SJCRH30 (cell line): ENCODE results near the gene NPBWR2. TPM values are rescaled to one million over a fixed set of nuclear protein-coding genes. Genes with fewer than 3 reads are reported as not detected.
"Not testable (repeated sequence)": the region's sequence is repeated elsewhere in the genome, so short reads cannot be mapped to it uniquely, and the experiment has no call there.

Source experiments
- DNase-seq, 2 experiments: peaks; one replicate each; pipeline ENCODE4 v3.0.0-alpha.2; 2015 to 2020
- H3K27ac ChIP-seq: fragments of 250-450 bp; sonication (Bioruptor Pico); 2 replicates; pipeline ENCODE4 v1.5.1; 2020; ENCODE audit warnings: mild to moderate bottlenecking, moderate library complexity
- H3K27me3 ChIP-seq: fragments of 250-450 bp; sonication (Bioruptor Pico); 2 replicates; pipeline ENCODE4 v1.5.1; 2020; ENCODE audit warnings: mild to moderate bottlenecking, moderate library complexity
- H3K36me3 ChIP-seq: fragments of 250-450 bp; sonication (Bioruptor Pico); 2 replicates; pipeline ENCODE4 v1.5.1; 2020; ENCODE audit warnings: mild to moderate bottlenecking, moderate library complexity
- H3K4me1 ChIP-seq: fragments of 250-450 bp; sonication (Bioruptor Pico); 2 replicates; pipeline ENCODE4 v1.5.1; 2020; ENCODE audit warnings: mild to moderate bottlenecking, moderate library complexity
- H3K4me3 ChIP-seq: fragments of 250-450 bp; sonication (Bioruptor Pico); 2 replicates; pipeline ENCODE4 v1.5.1; 2020; ENCODE audit warnings: mild to moderate bottlenecking, moderate library complexity
- H3K9me3 ChIP-seq: fragments of 250-450 bp; sonication (Bioruptor Pico); replicated peaks from 2 replicates; pipeline ENCODE4 v1.5.1; 2020; ENCODE audit warnings: mild to moderate bottlenecking, moderate library complexity
- total RNA-seq: library from RNA; depleted of rRNA; stranded (reverse); fragments of >200 nt; shearing (Covaris generic); gene quantifications from 2 replicates; pipeline ENCODE4 v1.2.3, GENCODE V29; 2014

Gene NPBWR2
- total RNA-seq, 1 experiment from 2014 or later, result not detected

DNA sequence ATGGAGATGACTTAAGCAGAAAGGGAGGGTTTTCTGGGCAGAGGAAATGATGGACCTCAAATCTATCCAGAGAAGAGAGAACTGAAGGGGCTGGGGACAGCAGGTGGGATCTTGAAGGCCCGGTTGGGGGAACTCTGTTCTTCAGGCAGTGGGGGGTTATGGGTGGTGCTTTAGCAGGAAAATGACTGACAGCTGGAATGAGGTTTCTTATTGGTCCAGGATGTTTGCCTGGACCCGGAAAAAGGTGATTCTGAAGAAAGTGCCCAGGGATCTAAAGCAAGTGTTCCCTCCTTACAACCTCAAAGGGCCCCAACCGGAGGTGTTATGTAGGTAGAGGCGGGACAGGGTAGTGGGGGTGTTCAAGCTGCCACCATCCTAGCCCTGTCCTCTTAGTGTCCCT lies 11.9 kb downstream of the NPBWR2 start:
- Histone ChIP-seq H3K9me3 (no peaks in the 10 kb centered on the region), H3K27me3 (peaks cover 21% of the 10 kb centered on the region), H3K36me3 (no peaks in the 10 kb centered on the region), H3K4me1 (no peaks in the 10 kb centered on the region), H3K27ac (no peak overlapping the region), H3K4me3 (no peak overlapping the region)
- no peak for DNase-seq

DNA sequence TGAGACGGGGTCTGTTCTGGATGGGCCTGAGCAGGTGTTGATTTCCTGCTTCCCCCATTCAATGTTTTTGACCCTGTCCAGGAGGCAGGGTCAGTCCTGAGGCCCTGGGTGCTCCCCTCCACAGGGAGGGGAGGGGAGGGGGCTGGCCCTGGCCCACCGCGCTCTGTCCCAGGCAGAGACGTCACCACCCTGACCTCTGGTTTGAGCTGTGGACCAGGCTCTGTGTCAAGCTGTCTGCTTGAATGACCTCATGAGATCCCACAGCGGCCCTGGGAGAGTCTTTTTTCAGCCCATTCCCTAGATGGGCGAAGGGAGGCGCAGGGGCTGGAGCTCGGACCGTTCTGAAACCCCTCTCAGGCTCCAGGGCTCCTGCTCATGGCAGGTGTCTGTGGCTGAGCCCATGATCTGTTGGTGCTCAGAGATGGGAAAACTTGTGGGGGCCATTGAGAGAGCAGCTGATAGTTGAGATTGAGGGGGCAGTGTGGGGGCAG lies 14.3 kb downstream of the NPBWR2 start:
- H3K27me3 ChIP-seq, result peaks cover 17% of the 10 kb centered on the region
- H3K27ac ChIP-seq, result no peak overlapping the region
- DNase-seq, result peak in 1 of 2 experiments; percentile 39
- no peak overlapping the region for H3K4me3 ChIP-seq
- H3K4me1 ChIP-seq, result no peaks in the 10 kb centered on the region
- H3K9me3 ChIP-seq, result no peaks in the 10 kb centered on the region
- H3K36me3 ChIP-seq, result no peaks in the 10 kb centered on the region

DNA sequence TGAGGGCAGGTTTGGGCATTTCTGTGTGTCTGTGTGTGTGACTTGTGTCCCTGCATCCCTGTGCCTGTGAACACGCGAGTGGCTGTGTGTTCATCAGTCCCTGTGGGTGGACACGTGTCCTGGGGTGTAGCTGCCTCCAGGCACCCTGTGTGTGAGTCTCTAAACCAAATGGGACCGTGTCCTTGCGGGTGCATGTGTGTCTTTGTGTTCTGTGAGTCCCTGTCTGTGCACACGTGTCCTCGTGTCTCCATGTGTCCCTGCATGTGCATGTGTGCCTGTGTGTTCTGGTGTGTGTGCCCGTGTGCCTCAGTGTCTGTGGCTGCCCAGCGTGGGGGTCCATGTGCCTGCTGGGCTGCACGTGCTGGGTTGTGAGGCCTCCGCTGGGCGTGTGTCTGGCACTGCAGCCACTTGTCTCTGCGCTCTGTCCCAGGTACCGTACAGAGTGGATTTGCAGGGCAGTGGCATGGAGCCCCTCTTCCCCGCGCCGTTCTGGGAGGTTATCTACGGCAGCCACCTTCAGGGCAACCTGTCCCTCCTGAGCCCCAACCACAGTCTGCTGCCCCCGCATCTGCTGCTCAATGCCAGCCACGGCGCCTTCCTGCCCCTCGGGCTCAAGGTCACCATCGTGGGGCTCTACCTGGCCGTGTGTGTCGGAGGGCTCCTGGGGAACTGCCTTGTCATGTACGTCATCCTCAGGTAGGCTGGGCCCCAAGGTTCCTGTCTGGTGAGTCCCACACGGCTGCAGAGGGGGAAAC lies 14.9 kb downstream of the NPBWR2 start:
- no peak overlapping the region for H3K27ac ChIP-seq
- peaks cover 17% of the 10 kb centered on the region for H3K27me3 ChIP-seq
- H3K36me3 ChIP-seq, result no peaks in the 10 kb centered on the region
- no peak for DNase-seq
- no peaks in the 10 kb centered on the region for H3K4me1 ChIP-seq
- no peak overlapping the region for H3K4me3 ChIP-seq
- H3K9me3 ChIP-seq, result no peaks in the 10 kb centered on the region

DNA sequence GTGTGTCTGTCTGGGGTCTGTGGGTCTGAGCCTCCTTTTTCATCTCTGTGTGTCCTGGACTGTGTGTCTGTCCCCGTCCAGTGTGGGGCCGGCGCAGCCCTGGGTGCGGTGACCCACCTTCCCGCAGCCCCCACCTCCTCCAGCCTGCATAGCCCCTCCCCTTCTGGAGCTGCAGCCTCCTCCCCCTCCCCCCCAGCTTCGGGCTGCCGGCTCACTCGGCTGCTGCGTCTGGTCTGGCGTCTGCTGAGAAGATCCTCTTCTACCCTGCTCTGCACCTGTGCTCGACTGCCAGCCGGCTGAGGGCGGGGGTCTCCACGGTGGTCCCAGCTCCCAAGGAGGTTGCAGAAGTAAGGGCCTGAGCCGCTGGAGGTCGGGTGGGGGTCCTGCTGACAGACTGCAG lies 15.6 kb downstream of the NPBWR2 start:
- peaks cover 17% of the 10 kb centered on the region for H3K27me3 ChIP-seq
- no peak overlapping the region for H3K27ac ChIP-seq
- no peak overlapping the region for H3K4me3 ChIP-seq
- no peaks in the 10 kb centered on the region for H3K36me3 ChIP-seq
- no peak for DNase-seq
- no peaks in the 10 kb centered on the region for H3K4me1 ChIP-seq
- no peaks in the 10 kb centered on the region for H3K9me3 ChIP-seq

DNA sequence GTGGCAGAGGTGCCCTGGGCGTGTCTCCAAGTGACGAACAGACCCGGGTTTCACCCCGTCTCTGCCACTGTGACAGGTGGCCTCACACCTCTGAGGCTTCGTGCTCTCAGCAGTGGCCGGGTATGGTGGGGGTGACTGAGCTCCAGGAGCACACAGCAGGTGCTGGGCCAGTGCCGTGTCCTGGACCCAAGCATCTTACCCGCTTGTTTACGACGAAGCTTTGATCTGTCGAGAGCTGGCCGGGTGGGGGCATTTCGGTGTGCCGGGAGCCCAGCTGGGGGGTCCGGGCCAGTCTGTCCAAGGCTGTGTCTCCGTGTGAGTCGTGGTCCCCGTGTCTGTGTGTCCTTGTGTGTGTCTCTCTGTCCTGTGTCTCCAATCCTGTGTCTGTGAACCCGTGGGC lies 16.0 kb downstream of the NPBWR2 start:
- Histone ChIP-seq H3K9me3 (0 out of 2 replicates have a peak, but pooled peaks cover 2% of the 10 kb centered on the region), H3K27me3 (peaks cover 19% of the 10 kb centered on the region), H3K4me3 (no peak overlapping the region), H3K36me3 (no peaks in the 10 kb centered on the region), H3K27ac (no peak overlapping the region), H3K4me1 (no peaks in the 10 kb centered on the region)
- no peak for DNase-seq

DNA sequence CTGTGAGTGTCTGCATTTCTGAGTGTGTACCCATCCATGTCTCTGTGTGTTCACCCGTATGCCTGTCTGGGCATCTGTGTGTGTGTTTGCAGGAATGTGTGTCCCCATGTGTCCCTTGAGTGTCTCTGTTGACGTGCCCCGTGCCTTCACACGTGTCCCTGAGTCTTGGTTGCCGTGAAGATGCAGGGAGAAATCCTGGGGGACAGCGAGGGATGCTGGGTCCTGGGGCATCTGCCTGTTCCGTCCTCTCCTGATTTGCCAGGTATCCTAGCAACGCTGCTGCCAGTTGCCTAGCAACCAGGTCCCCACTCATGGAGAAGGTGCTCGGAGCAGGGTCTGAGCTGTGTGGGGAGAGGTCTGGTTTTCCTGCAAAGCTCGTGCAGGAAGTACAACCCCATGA lies 17.2 kb downstream of the NPBWR2 start:
- Histone ChIP-seq H3K9me3 (0 out of 2 replicates have a peak, but pooled peaks cover 4% of the 10 kb centered on the region), H3K36me3 (no peaks in the 10 kb centered on the region), H3K27ac (no peak overlapping the region), H3K4me1 (no peaks in the 10 kb centered on the region), H3K27me3 (peaks cover 29% of the 10 kb centered on the region), H3K4me3 (no peak overlapping the region)
- DNase-seq, result no peak

DNA sequence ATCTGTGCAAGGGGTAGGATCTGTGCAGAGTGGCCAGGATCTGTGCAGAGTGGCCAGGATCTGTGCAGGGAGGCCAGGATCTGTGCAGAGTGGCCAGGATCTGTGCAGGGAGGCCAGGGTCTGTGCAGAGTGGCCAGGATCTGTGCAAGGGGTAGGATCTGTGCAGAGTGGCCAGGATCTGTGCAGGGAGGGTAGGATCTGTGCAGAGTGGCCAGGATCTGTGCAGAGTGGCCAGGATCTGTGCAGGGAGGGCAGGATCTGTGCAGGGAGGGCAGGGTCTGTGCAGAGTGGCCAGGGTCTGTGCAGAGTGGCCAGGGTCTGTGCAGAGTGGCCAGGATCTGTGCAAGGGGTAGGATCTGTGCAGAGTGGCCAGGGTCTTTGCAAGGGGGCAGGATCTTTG lies 18.8 kb downstream of the NPBWR2 start:
- not testable (repeated sequence) for H3K27ac ChIP-seq, H3K9me3 ChIP-seq, H3K4me1 ChIP-seq, H3K4me3 ChIP-seq, DNase-seq, H3K36me3 ChIP-seq
- H3K27me3 ChIP-seq, result peaks cover 39% of the 10 kb centered on the region

DNA sequence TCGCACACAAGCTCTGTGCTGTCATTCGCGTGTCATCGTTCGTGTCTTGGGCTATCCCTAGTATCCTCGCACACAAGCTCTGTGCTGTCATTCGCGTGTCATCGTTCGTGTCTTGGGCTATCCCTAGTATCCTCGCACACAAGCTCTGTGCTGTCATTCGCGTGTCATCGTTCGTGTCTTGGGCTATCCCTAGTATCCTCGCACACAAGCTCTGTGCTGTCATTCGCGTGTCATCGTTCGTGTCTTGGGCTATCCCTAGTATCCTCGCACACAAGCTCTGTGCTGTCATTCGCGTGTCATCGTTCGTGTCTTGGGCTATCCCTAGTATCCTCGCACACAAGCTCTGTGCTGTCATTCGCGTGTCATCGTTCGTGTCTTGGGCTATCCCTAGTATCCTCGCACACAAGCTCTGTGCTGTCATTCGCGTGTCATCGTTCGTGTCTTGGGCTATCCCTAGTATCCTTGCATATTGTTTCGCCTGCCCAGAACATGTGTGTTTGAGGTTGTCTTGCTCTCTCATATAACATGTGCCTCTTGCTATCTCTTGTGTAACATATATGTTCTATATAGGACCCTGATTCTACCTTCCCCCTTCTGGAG lies 20.0 kb downstream of the NPBWR2 start:
- not testable (repeated sequence) for H3K9me3 ChIP-seq, H3K4me3 ChIP-seq, DNase-seq, H3K4me1 ChIP-seq, H3K36me3 ChIP-seq, H3K27ac ChIP-seq
- peaks cover 38% of the 10 kb centered on the region for H3K27me3 ChIP-seq

DNA sequence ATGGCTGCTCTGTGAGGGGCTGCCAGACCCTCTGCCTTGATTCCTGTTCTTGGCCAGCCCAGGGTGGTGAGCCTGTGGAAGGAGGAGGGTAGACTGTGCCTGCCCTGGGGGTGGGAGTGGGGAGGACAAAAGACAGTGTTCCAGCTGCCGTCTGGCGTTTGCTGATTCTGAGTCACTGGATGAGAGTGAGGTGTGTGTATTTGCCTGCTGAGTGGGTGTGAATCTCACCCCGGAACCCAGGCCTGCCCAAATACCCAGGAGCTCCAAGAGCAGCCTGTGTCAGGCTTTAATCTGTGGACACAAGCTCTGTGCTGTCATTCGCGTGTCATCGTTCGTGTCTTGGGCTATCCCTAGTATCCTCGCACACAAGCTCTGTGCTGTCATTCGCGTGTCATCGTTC lies 20.6 kb downstream of the NPBWR2 start:
- H3K27me3 ChIP-seq, result peaks cover 33% of the 10 kb centered on the region
- 0 out of 2 replicates have a peak, but pooled peaks cover 4% of the 10 kb centered on the region for H3K9me3 ChIP-seq
- H3K4me1 ChIP-seq, result peaks cover 7% of the 10 kb centered on the region; the same call in 1 of the 2 replicates
- no peak for DNase-seq
- no peak overlapping the region for H3K4me3 ChIP-seq
- no peak overlapping the region for H3K27ac ChIP-seq
- H3K36me3 ChIP-seq, result no peaks in the 10 kb centered on the region

DNA sequence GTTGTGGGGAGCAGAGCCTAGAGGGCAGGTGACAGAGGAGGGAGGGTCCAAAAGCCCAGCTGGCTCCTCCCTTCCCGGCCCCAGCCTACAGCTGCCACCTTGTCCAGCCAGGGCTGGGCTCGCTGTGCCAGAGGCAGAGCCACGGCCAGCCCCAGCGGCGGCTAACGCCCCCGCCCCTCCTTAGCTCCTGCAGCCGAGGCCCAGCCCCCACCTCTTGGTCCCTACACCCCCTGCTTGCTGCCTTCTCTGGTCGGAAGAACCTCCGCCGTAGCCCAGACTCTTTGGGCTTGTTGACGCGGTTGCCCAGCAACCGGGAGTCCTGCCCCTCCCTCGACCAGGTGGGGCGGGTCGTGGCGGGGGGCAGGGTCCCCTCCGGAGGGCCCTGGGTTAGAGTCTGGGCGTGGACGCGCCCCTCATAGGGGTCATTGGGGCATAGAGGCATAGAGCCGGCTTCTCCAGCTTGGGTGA lies 22.6 kb downstream of the NPBWR2 start:
- H3K4me3 ChIP-seq, result no peak overlapping the region
- no peaks in the 10 kb centered on the region for H3K36me3 ChIP-seq
- no peak for DNase-seq
- peaks cover 35% of the 10 kb centered on the region for H3K27me3 ChIP-seq
- peaks cover 9% of the 10 kb centered on the region; the same call in 1 of the 2 replicates for H3K4me1 ChIP-seq
- 0 out of 2 replicates have a peak, but pooled peaks cover 4% of the 10 kb centered on the region for H3K9me3 ChIP-seq
- H3K27ac ChIP-seq, result no peak overlapping the region

DNA sequence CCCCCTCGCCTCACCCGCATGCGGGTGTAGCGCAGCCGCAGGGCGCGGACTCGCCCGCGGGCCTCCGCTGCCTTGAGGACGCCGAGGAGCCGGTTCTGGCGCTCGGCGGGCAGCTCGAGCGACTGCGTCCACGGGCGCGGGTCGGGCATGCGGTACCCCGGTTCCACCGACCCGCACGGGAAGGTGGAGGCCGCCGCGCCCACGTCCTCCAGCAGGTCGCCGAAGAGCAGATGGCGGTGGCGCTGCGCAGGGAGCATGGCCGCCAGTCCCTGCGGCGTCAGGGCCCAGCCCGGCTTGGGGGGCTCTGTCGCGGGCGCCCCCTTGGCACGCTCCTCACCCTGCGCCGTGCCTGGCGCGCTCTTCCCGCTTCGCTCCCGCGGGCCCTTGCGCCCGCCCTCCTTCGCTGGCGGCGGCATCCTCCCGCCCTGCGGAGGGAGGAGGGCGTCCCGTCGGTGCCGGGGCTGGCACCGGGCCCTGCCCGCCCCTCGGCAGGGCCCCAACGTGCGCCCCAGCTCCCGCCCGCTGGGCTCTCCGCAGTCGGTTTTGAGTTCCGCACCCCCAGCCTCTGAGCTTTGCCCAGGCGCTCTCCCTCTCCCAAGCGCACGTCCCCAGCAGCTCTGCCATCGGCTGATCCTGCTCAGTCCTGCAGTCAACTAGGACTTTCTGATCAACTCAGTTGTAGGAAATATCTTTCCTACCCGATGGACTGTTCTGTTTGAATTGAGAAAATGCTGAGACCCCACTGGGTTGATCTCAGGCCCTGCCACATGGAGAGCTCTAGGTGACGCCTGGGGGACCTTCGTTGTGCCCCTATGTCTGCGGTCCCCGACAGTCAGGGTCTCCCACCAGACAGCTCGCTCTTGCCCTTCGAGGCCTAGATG lies 23.3 kb downstream of the NPBWR2 start, which contains the start of gene LKAAEAR1:
Gene LKAAEAR1, minus strand, starts transcription at position 595 of the 881 bp plus-strand sequence. Its CDS starts 179 bp downstream, at position 416.
- Histone ChIP-seq H3K4me1 (peaks cover 9% of the 10 kb centered on the region; the same call in 1 of the 2 replicates), H3K27me3 (peaks cover 35% of the 10 kb centered on the region), H3K27ac (no peak within 1 kb of the TSS), H3K36me3 (no peaks in the 10 kb centered on the region), H3K4me3 (no peak within 1 kb of the TSS), H3K9me3 (0 out of 2 replicates have a peak, but pooled peaks cover 4% of the 10 kb centered on the region)
- no peak for DNase-seq

DNA sequence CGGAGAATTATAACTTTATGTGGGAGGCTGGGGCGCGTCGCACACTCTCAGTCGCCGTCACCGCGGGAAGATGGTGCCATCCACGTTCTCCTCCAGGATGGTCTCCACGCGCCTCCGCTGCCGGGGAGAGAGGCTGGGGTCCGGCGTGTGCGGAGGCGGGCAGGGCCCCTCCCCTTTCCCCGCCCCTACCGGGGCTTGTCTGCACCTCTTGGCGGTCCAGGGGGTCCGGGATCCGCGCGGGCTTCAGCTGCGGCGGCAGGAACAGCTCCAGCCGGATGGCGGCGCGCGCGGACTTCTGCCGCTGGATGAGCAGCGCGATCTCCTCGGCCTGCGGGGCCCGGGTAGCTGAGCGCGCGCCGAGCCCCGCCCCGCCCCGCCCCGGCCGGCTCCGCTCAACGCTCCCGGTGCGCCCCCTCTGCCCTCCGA lies 24.0 kb downstream of the NPBWR2 start:
- H3K36me3 ChIP-seq, result no peaks in the 10 kb centered on the region
- H3K27ac ChIP-seq, result no peak overlapping the region
- H3K27me3 ChIP-seq, result peaks cover 35% of the 10 kb centered on the region
- no peak overlapping the region for H3K4me3 ChIP-seq
- DNase-seq, result peak; percentile 46 to 54
- H3K9me3 ChIP-seq, result 0 out of 2 replicates have a peak, but pooled peaks cover 4% of the 10 kb centered on the region
- H3K4me1 ChIP-seq, result peaks cover 13% of the 10 kb centered on the region

DNA sequence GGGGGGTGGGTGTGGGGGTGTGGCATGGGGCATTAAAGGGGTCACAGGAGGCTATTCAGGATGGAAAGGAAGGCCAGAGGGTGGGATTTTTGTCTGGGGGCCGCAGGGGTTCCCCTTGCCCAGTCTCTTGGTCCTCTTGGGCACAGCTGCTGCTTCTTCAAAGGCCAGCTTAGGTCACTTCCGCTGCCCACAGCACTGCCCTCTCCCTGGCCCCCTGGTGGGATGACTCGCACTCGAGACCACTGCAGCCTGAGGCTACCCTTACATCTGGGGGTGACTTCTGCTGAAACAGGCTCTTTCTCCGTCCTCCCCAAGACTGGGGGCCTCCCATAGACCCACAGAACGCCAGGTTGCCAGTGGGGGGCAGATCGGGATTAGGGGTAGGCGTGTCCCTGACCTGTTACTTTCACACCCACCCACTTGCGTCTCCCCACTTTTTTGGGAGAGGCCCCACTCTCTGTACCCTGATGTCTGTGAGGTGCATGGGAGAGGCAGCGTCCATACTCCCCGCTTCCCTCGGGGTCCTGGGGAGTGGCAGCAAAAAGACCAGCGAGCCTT lies 24.5 kb downstream of the NPBWR2 start:
- no peak for DNase-seq
- H3K9me3 ChIP-seq, result 0 out of 2 replicates have a peak, but pooled peaks cover 4% of the 10 kb centered on the region
- peaks cover 35% of the 10 kb centered on the region for H3K27me3 ChIP-seq
- H3K4me3 ChIP-seq, result no peak overlapping the region
- no peak overlapping the region for H3K27ac ChIP-seq
- no peaks in the 10 kb centered on the region for H3K36me3 ChIP-seq
- H3K4me1 ChIP-seq, result peaks cover 18% of the 10 kb centered on the region

DNA sequence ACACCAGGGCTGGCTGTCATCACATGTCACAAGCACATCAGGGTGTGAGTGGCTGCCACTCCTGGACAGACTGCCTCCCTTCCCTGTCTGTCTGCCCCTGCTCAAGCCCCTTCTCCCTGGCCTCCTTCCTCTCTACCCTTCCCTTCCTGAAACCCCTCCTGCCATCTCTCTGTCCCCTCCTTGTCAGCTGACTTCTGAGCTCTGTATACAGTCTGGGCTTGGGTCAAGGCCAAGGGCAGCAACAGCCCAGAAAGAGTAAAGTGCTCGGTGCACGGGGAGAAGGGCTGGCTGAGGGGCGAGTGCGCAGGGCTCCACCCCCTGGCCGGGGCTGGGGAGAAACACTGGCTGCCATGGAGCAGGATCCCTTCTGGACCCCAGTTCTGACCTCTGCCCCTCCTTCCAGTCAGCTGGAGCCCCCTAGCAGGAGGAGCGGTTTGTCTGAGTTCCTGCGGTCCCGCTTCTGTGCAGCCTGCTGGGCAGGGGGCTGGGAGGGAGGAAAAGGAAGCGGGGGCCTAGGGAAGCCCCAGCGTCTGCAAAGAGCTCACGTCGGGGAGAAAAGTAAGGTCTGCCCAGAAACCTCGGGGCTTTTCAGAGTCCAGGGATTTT lies 25.1 kb downstream of the NPBWR2 start:
- H3K27me3 ChIP-seq, result peaks cover 35% of the 10 kb centered on the region
- no peak overlapping the region for H3K4me3 ChIP-seq
- peaks cover 21% of the 10 kb centered on the region for H3K4me1 ChIP-seq
- H3K9me3 ChIP-seq, result 0 out of 2 replicates have a peak, but pooled peaks cover 4% of the 10 kb centered on the region
- H3K36me3 ChIP-seq, result no peaks in the 10 kb centered on the region
- DNase-seq, result no peak
- H3K27ac ChIP-seq, result no peak overlapping the region
